Cardiac fibroblast (primary cell): ENCODE measurements around the gene LRRC51.

ENCODE experiments used
- DNase-seq, 2 donors: peaks; one replicate each; pipeline versions ENCODE4 v3.0.0 to v3.0.0-alpha.2; 2010; ENCODE audit warnings: low read depth in 2 of 2
- H3K4me3 ChIP-seq, 2 donors: replicated peaks in 1 of 2; 1 replicate in 1 of 2; 2 replicates in 1 of 2; pipeline ENCODE4 v1.5.1; 2011; ENCODE audit warnings: low read depth in 2 of 2, low read length in 2 of 2, mild to moderate bottlenecking in 2 of 2, moderate library complexity in 1 of 2
- CTCF ChIP-seq: IDR thresholded peaks from one replicate; pipeline ENCODE4 v1.5.1; 2011; ENCODE audit warnings: low read depth, mild to moderate bottlenecking, low read length, inconsistent platforms

The LRRC51 gene

GRCh38 chr11:72116019-72116755 is 35.5 kb downstream of the LRRC51 start:
- TF ChIP-seq CTCF: no peak
- no peak overlapping the region for H3K4me3 ChIP-seq

GRCh38 chr11:72119198-72119597 is 38.5 kb downstream of the LRRC51 start:
- no peak for DNase-seq
- no peak overlapping the region for H3K4me3 ChIP-seq
- no peak for TF ChIP-seq CTCF

More at GRCh38 chr11:72116019-72116755, 35.5 kb downstream of the LRRC51 start:
- no peak for DNase-seq

GRCh38 chr11:72120930-72121329 is 40.3 kb downstream of the LRRC51 start:
- no peak for TF ChIP-seq CTCF
- no peak overlapping the region for H3K4me3 ChIP-seq
- DNase-seq: no peak

GRCh38 chr11:72122607-72123006 is 42.0 kb downstream of the LRRC51 start:
- H3K4me3 ChIP-seq: no peak overlapping the region
- TF ChIP-seq CTCF: no peak
- no peak for DNase-seq

- H3K4me3 ChIP-seq: no peak overlapping the region
- no peak for DNase-seq
- no peak for TF ChIP-seq CTCF
Observed at GRCh38 chr11:72123117-72123653, 42.5 kb downstream of the LRRC51 start.

GRCh38 chr11:72124046-72124445 is 43.4 kb downstream of the LRRC51 start:
- TF ChIP-seq CTCF: no peak
- H3K4me3 ChIP-seq: no peak overlapping the region
- no peak for DNase-seq
